ENCODE data around the gene KPTN.

The KPTN gene

DNA sequence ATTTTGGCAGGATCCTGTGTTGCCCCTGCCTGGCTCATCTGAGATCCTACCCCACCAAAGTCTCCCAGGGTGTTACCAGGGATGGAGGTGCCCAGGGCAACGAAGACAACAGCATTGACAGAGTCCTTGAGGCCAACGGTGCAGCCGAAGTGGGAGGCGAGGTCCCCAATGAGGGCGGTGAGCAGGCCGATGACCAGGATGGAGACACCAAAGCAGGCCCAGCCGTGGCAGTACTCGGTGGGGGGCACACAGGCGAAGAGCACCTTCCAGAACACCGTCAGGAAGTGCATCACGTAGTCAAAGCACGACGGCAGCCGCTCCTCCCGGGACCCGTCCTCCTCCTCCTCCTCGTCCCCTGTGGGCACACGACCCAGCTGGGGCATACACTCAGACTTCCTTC is 51.9 kb downstream of the KPTN start:
- no peak for DNase-seq

GRCh38 chr19:47430041-47430802 is 53.8 kb downstream of the KPTN start:
- DNase-seq = no peak

DNA sequence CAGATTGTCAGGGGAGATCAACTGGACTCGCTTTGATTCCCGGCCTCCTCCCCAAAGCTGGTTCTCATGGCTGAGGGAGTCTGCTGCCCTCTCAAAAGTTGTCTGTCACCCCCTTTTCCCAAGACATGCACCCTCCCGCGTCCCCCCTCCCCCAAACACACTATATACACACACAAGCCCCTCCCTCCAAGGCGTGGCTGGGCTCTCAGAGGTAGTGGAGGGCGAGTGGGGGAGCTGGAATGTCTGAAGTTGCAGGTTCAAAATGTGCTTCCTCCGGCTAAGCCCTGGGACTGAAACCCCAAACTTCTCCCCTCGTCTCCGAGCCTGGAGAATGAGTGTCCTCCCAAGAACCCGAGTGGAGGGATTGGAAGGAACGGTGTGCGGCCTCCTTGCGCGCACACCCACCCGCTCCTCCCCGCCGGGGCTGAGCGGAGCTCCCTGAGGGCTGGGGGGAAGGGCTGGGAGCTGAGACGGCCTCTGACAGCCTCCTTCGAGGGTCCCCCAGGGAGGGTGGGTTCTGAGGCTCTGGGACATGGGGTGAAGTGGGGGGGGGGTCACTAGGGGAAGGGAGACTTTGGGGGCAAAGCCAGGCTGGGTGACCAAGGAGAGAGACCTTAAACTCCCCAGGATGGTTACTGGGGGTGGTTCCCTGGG is 54.8 kb downstream of the KPTN start:
- DNase-seq = no peak

DNA sequence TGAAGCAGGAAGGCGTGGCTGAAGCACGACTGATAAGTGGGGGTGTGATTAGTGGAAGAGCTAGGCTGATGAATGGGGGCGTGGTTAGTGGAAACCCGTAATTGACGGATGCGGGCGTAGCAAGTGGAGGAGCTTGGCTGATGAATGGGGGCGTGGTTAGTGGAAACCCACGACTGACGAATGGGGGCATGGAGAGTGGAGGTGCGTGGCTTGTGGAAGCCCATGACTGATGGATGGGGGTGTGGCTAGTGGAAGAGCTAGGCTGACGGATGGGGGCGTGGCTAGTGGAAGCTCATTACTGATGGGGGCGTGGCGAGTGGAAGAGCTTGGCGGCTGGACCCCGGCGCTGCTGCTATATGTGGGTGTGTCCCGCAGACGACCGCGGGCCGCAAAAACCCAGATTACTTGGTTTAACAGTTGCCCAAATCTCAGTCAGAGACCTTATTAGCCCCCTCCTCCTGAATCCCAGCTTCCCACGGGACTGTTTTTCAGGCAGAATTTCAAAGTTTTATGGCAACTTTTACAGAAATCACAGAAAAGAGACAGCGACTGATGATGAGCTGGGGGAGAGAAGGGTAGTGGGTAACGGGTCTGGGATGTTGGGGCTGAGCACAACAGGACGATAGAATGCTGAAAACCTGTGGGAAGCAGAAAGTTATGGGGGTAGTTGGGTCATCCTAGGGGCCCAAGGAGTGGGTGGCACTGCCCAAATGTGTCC is 55.7 kb downstream of the KPTN start:
- peak; percentile 99 to 100 for DNase-seq

DNA sequence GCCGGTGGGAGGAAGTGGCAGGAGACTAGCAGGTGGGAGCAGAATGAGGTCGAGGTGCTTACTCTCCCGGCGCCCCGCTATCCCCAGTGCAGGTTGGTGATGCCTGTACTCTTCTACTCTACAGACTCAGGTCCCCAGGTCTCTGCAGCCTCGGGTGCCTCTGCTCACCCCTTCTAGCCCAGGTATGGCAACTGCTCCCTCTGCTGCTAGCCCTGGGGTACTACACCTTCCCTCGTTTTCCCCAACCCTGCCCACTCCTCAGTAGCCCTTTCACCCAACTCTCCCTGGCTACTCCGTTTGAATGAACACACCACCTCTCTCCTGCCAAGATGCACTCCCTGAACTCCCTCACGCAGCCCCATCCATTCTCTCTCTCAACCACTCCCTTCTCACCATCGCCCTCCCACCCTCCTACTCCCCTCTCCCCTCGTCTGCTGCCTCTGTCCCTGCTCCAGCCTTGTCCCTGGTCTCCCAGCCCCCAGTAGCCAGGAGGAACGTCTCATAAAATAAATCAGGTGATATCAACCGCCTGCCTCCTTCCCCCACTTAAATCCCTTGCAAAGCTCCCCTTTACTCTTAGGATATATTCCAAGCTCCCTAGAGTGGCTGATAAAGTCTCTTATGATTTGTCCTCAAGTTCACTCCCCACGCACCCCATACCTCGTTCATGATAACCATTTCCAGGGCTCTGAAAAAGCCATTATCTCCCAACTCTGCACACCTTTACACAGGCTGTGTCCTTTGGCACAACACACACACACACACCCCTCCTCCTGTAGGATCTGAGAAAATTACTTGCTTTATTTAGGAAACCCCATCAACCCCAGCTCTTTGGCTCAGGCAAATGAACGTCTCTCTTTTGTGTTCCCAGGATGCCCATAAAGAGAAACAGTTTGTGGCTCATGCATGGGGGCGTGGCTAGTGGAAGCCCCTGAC is 56.5 kb downstream of the KPTN start:
- peak; percentile 65 to 82 for DNase-seq
